RWPE2 (cell line): ENCODE measurements around the gene MBLAC1.

Experiments
- ATAC-seq: fragments of 200-7000 bp; cut with Tn5 transposase; 3 replicates; pipeline ENCODE4 v1.9.1; 2021; ENCODE audit warnings: low read depth
- DNase-seq: peaks from one replicate; pipeline ENCODE4 v3.0.0-alpha.2; 2020; ENCODE audit warnings: low spot score
- H3K27ac ChIP-seq: fragments of 450-650 bp; 2 replicates; pipeline ENCODE4 v1.5.1; 2017; ENCODE audit warnings: mild to moderate bottlenecking; ENCODE audit not compliant: poor library complexity, severe bottlenecking
- H3K27me3 ChIP-seq: fragments of 250-450 bp; sonication (Bioruptor Pico); 2 replicates; pipeline ENCODE4 v1.5.1; 2021; ENCODE audit warnings: mild to moderate bottlenecking, moderate library complexity; ENCODE audit not compliant: insufficient read depth, poor library complexity, severe bottlenecking
- H3K36me3 ChIP-seq: fragments of 250-450 bp; sonication (Bioruptor Pico); 2 replicates; pipeline ENCODE4 v1.5.1; 2020; ENCODE audit warnings: low read depth, mild to moderate bottlenecking, moderate library complexity
- H3K4me1 ChIP-seq: fragments of 250-450 bp; sonication (Bioruptor Pico); 2 replicates; pipeline ENCODE4 v1.5.1; 2021; ENCODE audit warnings: mild to moderate bottlenecking, moderate library complexity; ENCODE audit not compliant: insufficient read depth, poor library complexity, severe bottlenecking
- H3K4me3 ChIP-seq: fragments of 250-450 bp; sonication (Bioruptor Pico); 2 replicates; pipeline ENCODE4 v1.5.1; 2021; ENCODE audit warnings: mild to moderate bottlenecking, moderate library complexity; ENCODE audit not compliant: severe bottlenecking
- H3K9me3 ChIP-seq: fragments of 250-450 bp; sonication (Bioruptor Pico); 2 replicates; pipeline ENCODE4 v1.5.1; 2021; ENCODE audit warnings: mild to moderate bottlenecking, moderate library complexity; ENCODE audit not compliant: severe bottlenecking
- TF ChIP-seq, protein P1 (sequence below): fragments of 450-650 bp; IDR thresholded peaks from one replicate; pipeline ENCODE4 v1.5.1; 2017; ENCODE audit warnings: mild to moderate bottlenecking, moderate library complexity; ENCODE audit not compliant: poor library complexity, severe bottlenecking

The MBLAC1 gene

DNA sequence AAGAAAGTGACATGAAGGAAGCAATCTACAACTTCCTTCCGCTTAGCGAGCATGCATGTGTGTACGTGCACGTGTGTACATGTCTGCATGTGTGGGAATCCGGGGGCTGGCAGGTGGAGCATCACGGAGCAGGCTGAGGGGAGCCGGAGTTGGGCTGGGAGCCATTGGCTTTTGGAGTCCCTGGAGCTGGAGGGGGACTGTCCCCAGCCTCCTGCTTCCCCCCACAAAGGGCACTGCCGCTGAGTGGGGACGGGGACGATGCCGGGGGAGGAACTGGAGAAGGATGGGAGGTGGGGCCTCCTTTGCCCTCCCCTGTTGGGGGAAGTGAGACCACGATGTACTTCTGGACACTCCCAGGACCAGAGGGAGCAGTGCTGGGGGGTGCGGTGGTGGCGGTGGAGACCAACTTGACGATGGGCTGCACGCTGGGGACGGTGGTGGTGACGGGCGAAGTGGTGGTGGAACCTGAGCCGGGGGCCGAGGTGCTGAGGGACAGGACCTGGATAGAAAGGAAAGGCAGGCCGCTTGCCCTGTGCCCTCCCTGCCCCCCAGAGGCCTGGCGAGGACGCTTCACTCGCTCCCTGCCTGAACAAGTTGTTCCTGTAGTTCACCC is 19.5 kb upstream of the MBLAC1 start:
- TF ChIP-seq, protein P1, sequence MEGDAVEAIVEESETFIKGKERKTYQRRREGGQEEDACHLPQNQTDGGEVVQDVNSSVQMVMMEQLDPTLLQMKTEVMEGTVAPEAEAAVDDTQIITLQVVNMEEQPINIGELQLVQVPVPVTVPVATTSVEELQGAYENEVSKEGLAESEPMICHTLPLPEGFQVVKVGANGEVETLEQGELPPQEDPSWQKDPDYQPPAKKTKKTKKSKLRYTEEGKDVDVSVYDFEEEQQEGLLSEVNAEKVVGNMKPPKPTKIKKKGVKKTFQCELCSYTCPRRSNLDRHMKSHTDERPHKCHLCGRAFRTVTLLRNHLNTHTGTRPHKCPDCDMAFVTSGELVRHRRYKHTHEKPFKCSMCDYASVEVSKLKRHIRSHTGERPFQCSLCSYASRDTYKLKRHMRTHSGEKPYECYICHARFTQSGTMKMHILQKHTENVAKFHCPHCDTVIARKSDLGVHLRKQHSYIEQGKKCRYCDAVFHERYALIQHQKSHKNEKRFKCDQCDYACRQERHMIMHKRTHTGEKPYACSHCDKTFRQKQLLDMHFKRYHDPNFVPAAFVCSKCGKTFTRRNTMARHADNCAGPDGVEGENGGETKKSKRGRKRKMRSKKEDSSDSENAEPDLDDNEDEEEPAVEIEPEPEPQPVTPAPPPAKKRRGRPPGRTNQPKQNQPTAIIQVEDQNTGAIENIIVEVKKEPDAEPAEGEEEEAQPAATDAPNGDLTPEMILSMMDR, result no peak
- H3K36me3 ChIP-seq, result peaks cover 56% of the 10 kb centered on the region
- H3K27me3 ChIP-seq, result no peaks in the 10 kb centered on the region
- DNase-seq, result no peak
- no peak for ATAC-seq
- no peak overlapping the region for H3K27ac ChIP-seq
- no peak overlapping the region for H3K4me3 ChIP-seq
- H3K4me1 ChIP-seq, result no peaks in the 10 kb centered on the region
- no peaks in the 10 kb centered on the region for H3K9me3 ChIP-seq

DNA sequence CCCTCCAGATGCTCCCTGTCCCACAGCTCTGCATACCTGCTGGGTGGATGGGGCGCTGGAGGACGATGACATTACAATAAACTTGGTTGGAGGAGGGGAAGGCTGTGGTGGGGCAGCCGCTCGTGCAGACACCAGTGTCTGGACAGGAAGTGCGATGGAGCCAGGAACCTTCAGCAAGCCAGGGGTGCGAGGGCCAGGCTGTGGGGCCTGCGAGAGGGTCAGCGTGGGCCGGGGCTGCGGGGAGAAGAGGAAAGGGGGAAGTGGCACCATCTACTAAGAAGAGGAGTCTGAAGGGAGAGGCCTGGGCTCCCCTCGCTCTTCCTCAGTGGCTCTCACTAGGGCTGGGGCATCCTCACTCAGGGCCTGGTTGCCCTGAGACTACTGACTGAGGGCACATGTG is 18.9 kb upstream of the MBLAC1 start:
- no peak for DNase-seq
- Histone ChIP-seq H3K27ac (no peak overlapping the region), H3K4me3 (no peak overlapping the region), H3K9me3 (no peaks in the 10 kb centered on the region), H3K27me3 (no peaks in the 10 kb centered on the region), H3K4me1 (no peaks in the 10 kb centered on the region), H3K36me3 (peaks cover 63% of the 10 kb centered on the region)
- TF ChIP-seq, protein P1, result no peak
- no peak for ATAC-seq

DNA sequence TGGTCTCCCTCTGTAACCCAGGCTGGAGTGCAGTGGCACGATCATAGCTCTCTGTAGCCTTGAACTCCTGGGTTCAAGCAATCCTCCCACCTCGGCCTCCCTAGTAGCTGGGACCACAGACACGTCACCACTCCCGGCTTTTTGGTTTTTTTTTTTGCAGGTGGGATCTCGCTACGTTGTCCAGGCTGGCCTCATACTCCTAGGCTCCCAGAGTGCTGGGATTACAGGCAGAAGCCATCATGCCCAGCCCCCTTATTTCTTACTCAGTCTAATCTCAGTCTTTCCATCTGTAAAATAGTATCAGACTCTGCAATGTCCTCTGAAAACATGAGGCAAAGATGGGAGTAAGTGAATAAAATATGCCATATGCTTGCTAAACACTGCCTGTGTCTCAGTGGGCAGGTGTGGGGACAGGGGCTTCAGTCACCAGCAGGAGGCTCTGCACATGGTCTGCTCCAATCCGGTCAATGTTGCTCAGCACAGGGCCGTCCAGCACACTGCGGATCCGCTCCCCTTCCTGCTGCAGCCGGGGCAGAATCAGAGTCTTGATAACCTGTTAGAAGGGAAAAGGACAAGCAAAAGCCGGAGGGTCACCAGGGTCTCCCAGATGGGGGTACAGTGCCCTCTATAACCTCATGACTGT is 17.1 kb upstream of the MBLAC1 start:
- DNase-seq (no peak), ATAC-seq (no peak)
- Histone ChIP-seq H3K4me3 (no peak overlapping the region), H3K27me3 (no peaks in the 10 kb centered on the region), H3K9me3 (no peaks in the 10 kb centered on the region), H3K36me3 (peaks cover 74% of the 10 kb centered on the region), H3K27ac (no peak overlapping the region), H3K4me1 (no peaks in the 10 kb centered on the region)
- TF ChIP-seq, protein P1, result no peak

DNA sequence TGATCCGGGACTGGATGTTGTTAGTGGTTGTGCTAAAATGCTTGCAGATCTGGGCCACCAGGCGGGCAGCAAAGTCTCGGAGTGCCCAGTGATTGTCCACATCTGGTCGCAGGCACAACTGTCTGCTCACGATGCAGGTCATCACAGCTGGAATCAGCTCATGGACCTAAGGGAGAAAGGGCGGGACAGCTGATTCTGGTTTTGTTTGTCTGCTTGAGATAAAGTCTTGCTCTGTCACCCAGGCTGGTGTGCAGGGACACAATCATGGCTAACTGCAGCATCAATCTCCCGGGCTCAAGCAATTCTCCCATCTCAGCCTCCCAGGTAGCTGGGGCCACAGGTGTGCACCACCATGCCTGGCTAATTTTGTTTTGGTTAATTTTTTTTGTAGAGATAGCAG is 15.6 kb upstream of the MBLAC1 start:
- ATAC-seq (no peak), DNase-seq (no peak)
- Histone ChIP-seq H3K9me3 (no peaks in the 10 kb centered on the region), H3K4me3 (no peak overlapping the region), H3K36me3 (peaks cover 69% of the 10 kb centered on the region), H3K27ac (no peak overlapping the region), H3K27me3 (no peaks in the 10 kb centered on the region), H3K4me1 (no peaks in the 10 kb centered on the region)
- TF ChIP-seq, protein P1, result no peak

DNA sequence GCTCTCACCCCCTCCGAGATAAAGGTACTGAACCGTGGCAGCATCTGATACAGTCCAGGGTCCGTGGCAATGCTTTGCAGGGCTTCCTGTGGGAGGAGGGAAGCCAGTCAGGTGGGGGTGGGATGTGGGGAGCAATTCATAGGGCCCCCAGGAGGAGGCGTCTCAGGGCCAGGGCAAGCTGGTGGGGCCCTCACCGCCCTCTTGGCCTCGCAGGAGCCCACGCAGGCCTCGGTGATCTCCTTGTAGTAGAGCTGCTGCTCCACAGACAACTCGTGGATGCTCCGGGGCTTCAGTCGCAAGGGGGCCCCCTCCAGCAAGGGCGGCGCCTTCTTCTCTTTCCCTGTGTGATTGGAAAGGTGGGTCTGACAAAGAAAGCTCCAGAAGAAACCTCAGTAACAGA is 14.9 kb upstream of the MBLAC1 start:
- H3K9me3 ChIP-seq, result no peaks in the 10 kb centered on the region
- no peaks in the 10 kb centered on the region for H3K4me1 ChIP-seq
- no peak overlapping the region for H3K4me3 ChIP-seq
- no peaks in the 10 kb centered on the region for H3K27me3 ChIP-seq
- ATAC-seq, result no peak
- TF ChIP-seq, protein P1, result no peak
- no peak for DNase-seq
- no peak overlapping the region for H3K27ac ChIP-seq
- H3K36me3 ChIP-seq, result peaks cover 65% of the 10 kb centered on the region
